GM10847 (cell line): ENCODE measurements around the gene FAXC.

Experiments
- POLR2A ChIP-seq: IDR thresholded peaks from 2 replicates; pipeline ENCODE4 v1.6.1; 2011; ENCODE audit not compliant: insufficient read length; ENCODE audit errors: extremely low read depth

FAXC gene

GRCh38 chr6:99349171-99350141 lies at the start of gene FAXC:
TSS of gene FAXC (minus strand) at chr6:99349674. CDS start at chr6:99349372, 302 bp downstream.
- TF ChIP-seq POLR2A = no peak

GRCh38 chr6:99397287-99397686 lies 47.8 kb upstream of the FAXC start:
- no peak for TF ChIP-seq POLR2A

- peak; percentile 18 for TF ChIP-seq POLR2A
Measured at GRCh38 chr6:99393698-99394531, 44.4 kb upstream of the FAXC start, which contains the start of gene COQ3. TSS of gene COQ3 (minus strand) at chr6:99394195. CDS start at chr6:99394179, 16 bp downstream.

- no peak for TF ChIP-seq POLR2A
Measured at GRCh38 chr6:99393366-99393697, 43.9 kb upstream of the FAXC start.

- TF ChIP-seq POLR2A = no peak
Measured at GRCh38 chr6:99390896-99391295, 41.4 kb upstream of the FAXC start.

- TF ChIP-seq POLR2A = no peak
Measured at GRCh38 chr6:99384507-99384906, 35.0 kb upstream of the FAXC start.

- no peak for TF ChIP-seq POLR2A
Measured at GRCh38 chr6:99378636-99379035, 29.2 kb upstream of the FAXC start.

GRCh38 chr6:99369533-99369932 lies 20.1 kb upstream of the FAXC start:
- no peak for TF ChIP-seq POLR2A

- no peak for TF ChIP-seq POLR2A
Measured at GRCh38 chr6:99366852-99367251, 17.4 kb upstream of the FAXC start.

GRCh38 chr6:99364026-99364425 lies 14.6 kb upstream of the FAXC start:
- TF ChIP-seq POLR2A = no peak

GRCh38 chr6:99362678-99363268 lies 13.3 kb upstream of the FAXC start:
- TF ChIP-seq POLR2A = no peak

- no peak for TF ChIP-seq POLR2A
Measured at GRCh38 chr6:99359800-99360199, 10.3 kb upstream of the FAXC start.

- no peak for TF ChIP-seq POLR2A
Measured at GRCh38 chr6:99356641-99357040, 7.2 kb upstream of the FAXC start.

- no peak for TF ChIP-seq POLR2A
Measured at GRCh38 chr6:99354983-99355382, 5.5 kb upstream of the FAXC start.

- no peak for TF ChIP-seq POLR2A
Measured at GRCh38 chr6:99353126-99353525, 3.7 kb upstream of the FAXC start.
